ENCODE results near the gene MALRD1.

The MALRD1 gene

DNA sequence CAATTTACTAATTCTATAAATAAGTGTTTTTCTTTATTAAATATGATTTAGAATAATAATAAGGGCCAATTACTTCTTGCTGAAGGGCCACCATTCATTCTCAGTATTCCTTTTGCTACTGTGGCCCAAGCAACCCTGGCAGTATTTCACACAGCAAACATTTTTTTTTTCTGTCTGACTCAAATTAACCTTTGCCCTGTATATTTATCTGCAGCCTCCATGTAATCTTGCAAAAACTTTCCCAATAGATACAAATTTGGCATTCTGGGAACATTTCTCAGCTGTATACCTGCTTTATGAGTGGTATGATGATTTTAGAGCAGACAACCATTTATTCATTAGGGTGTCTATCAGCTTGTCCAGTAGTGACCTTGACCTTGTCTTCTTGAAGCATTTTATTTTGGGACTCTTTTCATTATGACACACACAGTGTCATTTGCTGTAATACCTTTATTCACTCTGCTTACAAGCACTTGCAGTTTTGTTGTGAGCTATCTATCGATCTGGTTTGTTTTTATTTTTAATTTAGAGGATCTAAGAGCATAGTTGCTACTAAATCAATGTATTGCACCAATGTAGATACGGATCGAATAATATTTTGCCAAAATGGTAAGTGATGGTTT, 607.9 kb downstream of the MALRD1 start:
- DNase-seq = no peak

GRCh38 chr10:19658131-19658530, 609.5 kb downstream of the MALRD1 start:
- DNase-seq = no peak

DNA sequence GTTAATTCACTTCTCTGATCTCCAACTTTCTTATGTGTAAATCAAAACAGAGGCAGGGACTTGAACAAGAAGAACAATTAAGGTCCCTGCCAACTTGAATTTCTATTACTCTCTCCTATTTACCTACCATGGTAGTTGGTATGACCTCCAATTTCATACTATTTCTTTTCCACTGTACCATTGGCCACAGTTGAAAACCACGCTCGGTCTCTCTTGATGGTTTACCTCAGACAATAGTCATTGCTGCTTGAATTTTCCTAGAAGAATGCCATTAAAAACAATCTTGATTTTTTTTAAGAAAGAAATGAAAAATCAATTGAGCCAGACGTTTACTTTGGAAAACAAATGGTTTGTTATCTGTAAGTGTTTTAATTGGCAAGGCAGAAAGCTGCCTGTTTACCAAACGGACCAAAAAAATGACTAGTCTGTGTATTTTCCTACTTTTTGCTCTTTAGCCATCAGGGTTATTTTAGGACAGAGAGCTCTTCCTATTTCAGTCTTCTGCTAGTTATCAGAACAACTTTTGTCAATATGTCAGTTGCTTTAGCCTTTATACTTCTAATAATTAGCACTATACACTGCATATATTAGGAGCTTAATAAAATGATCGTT, 610.1 kb downstream of the MALRD1 start:
- DNase-seq = no peak

DNA sequence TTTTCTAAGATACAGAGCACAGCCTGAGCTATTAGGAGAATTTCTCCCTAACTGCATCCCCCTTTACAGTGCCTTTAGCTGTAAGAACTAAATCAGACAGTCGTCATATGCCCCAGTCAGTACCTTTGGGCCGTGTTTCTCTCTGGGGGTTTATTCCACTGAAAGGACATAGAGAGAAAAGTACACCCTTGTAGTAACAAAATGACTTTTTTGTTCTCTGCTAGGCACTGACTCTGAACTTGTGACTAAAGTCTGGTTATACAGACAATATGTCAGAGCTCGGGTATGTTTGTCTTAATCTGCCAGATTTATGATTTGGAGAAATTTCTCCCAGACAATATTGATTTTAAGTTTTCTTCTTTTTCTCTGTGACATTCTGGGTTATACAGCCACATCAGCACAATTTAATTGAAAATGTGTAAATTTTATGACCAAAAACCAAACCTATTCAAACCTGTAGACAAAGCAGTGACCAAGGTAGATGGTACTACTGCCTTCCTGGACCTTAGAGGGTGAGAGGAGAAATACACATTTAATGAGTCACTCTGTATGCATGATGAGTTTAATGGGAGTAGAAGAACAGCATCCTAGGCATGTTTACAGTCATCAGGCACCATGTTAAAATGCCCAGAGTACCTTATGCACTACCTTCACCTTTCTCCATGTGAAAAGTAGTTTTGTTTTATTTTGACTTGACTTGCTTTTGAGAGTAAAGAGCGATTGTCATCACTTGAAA, 611.5 kb downstream of the MALRD1 start:
- DNase-seq = no peak

DNA sequence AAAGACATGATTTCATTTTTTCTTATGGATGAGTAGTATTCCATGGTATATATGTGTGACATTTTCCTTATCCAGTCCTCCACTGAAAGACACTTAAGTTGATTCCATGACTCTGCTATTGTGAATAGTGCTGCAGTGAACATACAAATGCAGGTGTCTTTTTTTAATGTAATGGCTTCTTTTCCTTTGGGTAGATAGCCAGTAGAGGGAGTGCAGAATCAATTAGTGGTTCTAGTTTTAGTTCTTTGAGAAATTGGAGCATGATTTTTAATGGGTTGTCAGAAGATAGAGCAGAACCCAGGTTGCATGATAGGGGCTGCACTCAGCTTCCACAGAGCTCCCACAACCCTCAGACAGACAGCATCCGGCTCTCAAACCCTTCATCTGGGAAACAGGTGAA, 614.7 kb downstream of the MALRD1 start:
- no peak for DNase-seq

- no peak for DNase-seq
Measured at GRCh38 chr10:19668116-19668515, 619.5 kb downstream of the MALRD1 start.

- DNase-seq = no peak
Measured at GRCh38 chr10:19676063-19676462, 627.5 kb downstream of the MALRD1 start.

GRCh38 chr10:19683356-19683755, 634.8 kb downstream of the MALRD1 start:
- DNase-seq = no peak

DNA sequence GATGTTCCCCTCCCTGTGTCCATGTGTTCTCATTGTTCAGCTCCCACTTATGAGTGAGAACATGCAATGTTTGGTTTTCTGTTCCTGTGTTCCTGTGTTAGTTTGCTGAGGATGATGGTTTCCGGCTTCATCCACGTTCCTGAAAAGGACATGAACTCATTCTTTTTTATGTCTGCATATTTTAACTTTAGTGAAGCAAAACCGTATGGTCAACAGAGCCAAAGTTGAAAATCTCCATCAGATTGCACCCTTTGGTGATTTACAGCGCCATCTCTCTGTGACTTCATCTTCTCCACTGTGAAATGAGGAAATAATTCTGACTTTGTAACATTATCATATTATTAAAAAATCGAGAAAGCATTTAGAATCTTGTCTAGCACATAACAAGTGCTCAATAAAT, 635.4 kb downstream of the MALRD1 start:
- no peak for DNase-seq

DNA sequence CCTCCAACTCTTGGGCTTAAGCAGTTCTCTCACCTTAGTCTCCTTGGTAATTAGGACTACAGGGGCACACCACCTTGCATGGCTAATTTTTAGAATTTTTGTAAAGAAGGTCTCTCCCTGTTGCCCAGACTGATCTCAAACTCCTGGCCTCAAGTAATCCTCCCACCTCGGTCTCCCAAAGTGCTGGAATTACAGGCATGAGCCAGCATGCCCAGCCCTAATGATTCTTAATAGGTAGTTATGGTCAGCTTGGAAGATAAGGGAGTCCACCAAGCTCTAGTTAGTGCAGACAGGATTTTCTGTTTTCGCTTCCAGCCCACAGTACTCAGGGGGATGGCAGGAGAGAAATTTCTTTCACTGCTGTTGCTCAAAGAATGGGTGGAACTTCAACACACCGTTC, 639.7 kb downstream of the MALRD1 start:
- no peak for DNase-seq

DNA sequence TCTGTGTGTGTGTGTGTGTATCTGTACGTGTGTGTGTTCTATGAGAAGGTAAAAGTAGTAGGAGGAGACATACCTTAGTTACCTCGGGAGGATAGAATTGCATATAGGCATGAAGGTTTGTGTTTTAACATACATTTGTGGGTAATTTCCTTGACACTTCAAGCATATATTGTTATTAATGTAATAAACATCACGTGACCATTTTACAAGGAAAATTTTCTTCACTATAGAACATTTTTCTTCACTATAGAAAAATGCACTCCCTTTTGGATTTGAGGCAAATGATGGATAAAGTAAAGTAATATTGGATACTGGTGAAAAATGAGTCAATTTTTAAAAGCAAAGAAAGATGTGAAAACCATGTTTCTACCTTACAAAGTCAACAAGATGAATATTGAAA, 640.6 kb downstream of the MALRD1 start:
- DNase-seq = no peak

GRCh38 chr10:19699299-19699698, 650.7 kb downstream of the MALRD1 start:
- DNase-seq = no peak

DNA sequence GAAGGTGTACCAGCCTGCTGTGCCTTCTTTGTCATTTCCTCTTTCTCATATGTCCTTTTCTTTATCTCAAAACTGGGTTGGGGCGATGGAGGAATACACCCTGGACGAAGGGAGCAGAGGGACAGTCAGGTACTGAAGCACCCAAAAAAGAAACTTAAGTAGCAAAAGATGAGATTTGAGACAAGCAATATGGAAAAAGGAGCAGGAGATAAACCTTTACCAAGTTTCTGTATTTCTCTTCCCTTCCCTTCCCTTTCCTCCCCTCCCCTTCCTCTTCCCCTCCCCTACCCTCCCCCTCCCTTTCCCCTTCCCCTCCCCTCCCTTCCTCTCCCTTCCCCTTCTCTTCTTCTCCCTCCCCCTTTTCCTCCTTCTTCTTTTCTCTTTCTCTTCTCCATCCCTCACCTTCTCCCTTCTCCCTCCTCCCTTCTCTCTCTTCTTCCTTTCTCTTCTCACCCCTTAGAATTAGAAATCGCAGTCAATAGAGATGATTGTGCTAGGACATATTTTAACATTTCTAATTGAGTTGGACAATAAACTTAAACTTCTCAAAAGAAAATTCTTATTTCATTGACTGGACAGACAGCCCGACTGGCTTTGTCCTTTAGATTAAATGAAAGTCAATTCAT, 652.9 kb downstream of the MALRD1 start:
- DNase-seq = no peak

GRCh38 chr10:19702215-19702614, 653.6 kb downstream of the MALRD1 start:
- DNase-seq = no peak

DNA sequence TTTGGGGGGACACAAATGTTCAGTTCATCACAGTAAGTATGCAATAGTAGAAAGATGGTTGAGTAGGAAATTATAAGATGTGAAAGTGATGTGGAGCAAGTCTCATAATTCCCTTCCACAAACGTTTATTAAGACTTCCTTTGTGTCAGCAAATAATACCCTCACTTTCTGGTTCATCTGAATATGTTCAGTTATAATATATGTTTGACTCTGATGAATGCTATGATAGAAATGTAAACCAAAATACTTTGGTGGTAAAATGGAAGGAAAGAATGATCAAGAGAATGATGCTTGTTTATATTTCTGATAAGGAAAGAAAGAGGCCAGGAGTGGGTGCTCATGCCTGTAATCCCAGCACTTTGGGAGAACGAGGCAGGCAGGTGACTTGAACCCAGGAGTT, 655.9 kb downstream of the MALRD1 start:
- DNase-seq = no peak

GRCh38 chr10:19705250-19705649, 656.6 kb downstream of the MALRD1 start:
- no peak for DNase-seq

- no peak for DNase-seq
Measured at GRCh38 chr10:19706904-19707303, 658.3 kb downstream of the MALRD1 start.

DNA sequence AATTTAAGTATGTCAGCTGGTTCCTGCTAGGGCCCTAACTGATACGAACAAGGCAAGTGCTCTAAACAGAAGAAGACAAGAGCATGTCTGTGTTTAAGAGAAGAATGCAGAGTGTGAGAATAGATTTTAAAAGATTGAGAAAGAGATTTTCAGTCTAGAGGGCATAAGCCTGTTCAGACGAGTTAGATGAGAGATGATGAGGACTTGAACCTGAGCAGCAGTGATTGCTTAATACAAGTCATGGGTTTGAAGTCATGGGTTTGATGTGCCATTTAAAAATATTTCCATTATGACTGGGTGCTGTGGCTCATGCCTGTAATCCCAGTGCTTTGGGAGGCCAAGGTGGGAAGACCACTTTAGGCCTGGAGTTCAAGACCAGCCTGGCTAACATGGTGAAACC, 658.8 kb downstream of the MALRD1 start:
- DNase-seq = no peak

GRCh38 chr10:19708031-19708430, 659.4 kb downstream of the MALRD1 start:
- no peak for DNase-seq

DNA sequence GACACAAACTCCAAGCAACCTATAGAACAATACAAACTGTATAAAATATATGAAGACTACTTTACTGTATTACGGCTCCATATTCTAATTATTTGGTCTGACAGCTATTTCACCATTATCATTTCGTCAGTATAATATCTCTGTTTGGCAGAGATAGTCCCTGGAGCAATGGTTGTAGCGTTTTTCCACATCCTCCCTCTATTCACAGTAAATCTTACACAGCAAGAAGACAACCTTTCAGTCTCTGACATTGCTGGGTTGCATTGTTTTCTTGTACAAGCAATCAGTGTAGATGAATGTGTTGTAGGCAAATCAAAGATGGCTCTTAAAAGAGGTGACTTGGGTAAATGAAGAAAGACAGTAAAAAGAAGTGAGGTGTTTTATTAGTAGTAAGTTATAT, 662.0 kb downstream of the MALRD1 start:
- DNase-seq = no peak

GRCh38 chr10:19713159-19713558, 664.6 kb downstream of the MALRD1 start:
- DNase-seq = no peak

DNA sequence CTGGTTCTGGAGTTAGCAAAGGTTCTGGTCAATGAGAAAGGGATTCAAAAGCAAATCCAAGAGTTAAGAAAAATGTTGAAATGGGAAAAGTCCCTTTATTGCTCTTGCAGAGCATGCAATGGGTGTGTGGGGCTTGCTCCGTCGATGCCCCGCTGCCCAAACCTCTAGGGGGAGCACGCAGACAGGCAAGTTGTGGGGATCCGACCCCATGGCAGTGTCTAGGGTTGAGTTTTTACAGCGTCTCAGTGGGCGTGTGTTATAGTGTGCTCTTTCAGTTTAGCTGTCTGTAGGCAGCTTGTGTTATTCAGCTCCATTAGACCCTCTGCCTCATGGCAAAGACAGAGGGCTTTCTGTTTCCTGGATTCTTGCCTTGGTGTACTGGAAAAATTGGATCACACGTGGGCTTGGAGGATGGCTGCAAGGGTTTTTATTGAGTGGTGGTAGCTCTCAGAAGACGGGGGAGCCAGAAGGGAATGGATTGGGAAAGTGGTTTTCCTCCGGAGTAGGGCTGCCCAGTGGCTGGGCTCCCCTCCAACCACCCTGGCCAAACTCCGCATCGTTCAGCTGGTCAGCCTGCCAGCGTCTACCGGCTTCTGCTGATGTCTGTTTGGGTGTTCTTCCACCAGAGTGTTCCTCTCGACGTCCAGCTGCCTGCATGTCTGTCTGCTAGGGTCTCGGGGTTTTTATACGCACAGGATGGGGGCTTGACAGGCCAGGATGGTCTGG, 665.4 kb downstream of the MALRD1 start:
- DNase-seq = no peak

DNA sequence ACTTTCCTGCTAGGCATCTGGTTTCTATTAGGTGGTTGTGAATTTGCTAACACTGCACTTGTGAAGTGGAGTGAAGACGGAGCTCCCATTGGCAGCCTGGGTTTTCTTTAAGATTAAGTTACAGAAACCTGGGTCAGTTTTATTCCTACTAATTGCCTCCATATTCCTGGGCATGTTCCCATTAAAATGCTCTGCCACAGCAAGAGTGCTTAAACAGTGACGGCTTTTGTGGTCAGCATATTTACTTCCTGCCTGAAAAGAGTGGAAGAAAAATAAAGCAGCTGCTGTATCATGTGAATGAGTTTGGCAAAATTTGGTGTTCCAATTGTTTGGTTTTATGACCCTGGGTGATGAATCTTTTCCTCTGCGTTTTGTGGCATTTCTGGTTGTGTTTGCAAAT, 670.7 kb downstream of the MALRD1 start:
- DNase-seq = no peak
